Suprapubic skin (tissue), 4 donors: ENCODE results near the gene AIG1.

ENCODE experiments used
- POLR2A ChIP-seq, 2 donors: fragments of 450-650 bp; IDR thresholded peaks; one replicate each; pipeline ENCODE4 v1.6.1; 2017; ENCODE audit warnings: antibody characterized with exemption in 2 of 2, mild to moderate bottlenecking in 2 of 2, moderate library complexity in 2 of 2
- POLR2AphosphoS5 ChIP-seq, 3 donors: sonication (generic); formaldehyde crosslinking; IDR thresholded peaks; one replicate each; pipeline ENCODE4 v1.6.1; 2017; ENCODE audit warnings: antibody characterized with exemption in 3 of 3
- TF ChIP-seq, protein P1 (sequence below), 2 donors: fragments of 200-600 bp in 1 of 2; fragments of 450-650 bp in 1 of 2; sonication (generic) in 1 of 2; IDR thresholded peaks; one replicate each; pipeline ENCODE4 v1.5.1; 2016 to 2019; ENCODE audit warnings: antibody characterized with exemption in 2 of 2, mild to moderate bottlenecking in 1 of 2, moderate library complexity in 1 of 2

DNA sequence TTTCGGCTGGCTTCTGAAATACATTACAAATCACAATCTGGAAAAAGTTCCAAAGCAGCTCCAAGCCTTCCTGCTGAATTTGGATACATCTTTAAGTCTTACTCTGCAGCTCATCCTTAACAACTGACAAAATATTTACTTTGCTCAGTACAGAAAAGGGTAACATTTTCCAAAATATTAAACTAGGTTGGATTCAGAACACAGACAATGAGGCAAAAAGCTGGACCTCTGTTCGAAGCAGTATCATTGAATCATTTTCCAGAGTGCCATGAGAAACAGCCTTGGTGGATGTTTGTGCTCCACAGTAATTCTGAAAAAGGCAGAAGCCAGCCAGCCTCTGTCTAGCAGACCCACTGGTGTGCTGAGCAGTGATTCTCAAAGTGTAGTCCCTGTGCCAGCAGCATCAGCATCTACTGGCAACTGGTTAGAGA, 162.1 kb downstream of the AIG1 start:
- TF ChIP-seq, protein P1, sequence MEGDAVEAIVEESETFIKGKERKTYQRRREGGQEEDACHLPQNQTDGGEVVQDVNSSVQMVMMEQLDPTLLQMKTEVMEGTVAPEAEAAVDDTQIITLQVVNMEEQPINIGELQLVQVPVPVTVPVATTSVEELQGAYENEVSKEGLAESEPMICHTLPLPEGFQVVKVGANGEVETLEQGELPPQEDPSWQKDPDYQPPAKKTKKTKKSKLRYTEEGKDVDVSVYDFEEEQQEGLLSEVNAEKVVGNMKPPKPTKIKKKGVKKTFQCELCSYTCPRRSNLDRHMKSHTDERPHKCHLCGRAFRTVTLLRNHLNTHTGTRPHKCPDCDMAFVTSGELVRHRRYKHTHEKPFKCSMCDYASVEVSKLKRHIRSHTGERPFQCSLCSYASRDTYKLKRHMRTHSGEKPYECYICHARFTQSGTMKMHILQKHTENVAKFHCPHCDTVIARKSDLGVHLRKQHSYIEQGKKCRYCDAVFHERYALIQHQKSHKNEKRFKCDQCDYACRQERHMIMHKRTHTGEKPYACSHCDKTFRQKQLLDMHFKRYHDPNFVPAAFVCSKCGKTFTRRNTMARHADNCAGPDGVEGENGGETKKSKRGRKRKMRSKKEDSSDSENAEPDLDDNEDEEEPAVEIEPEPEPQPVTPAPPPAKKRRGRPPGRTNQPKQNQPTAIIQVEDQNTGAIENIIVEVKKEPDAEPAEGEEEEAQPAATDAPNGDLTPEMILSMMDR (IDR thresholded peaks at IDR 0.05), result no peak
- no peak for TF ChIP-seq POLR2AphosphoS5 (IDR thresholded peaks at IDR 0.05)
- TF ChIP-seq POLR2A (IDR thresholded peaks at IDR 0.05), result no peak
